Endothelial cell of umbilical vein (primary cell): ENCODE data around the gene RAPGEF4.
A peak's percentile ranks its signal among the peaks of the same experiment; 100 is the strongest.

Experiments used
- CTCF ChIP-seq, 2 donors: IDR thresholded peaks; 1 replicate in 1 of 2; 2 replicates in 1 of 2; pipeline ENCODE4 v1.5.1; 2011; ENCODE audit warnings: low read length in 2 of 2, mild to moderate bottlenecking in 2 of 2, moderate library complexity in 2 of 2, control low read depth in 1 of 2, inconsistent platforms in 1 of 2, low read depth in 1 of 2; ENCODE audit not compliant: insufficient read depth in 1 of 2; ENCODE audit errors: extremely low read depth in 1 of 2
- EZH2 ChIP-seq: IDR thresholded peaks from 2 replicates; pipeline ENCODE4 v1.6.1; 2012; ENCODE audit warnings: borderline replicate concordance, low read depth, mild to moderate bottlenecking, moderate library complexity, low read length, inconsistent platforms; ENCODE audit not compliant: severe bottlenecking
- FOS ChIP-seq: IDR thresholded peaks from 2 replicates; pipeline ENCODE4 v1.6.1; 2011; ENCODE audit warnings: mild to moderate bottlenecking, low read length, moderate library complexity, borderline replicate concordance; ENCODE audit not compliant: insufficient read depth
- GATA2 ChIP-seq: IDR thresholded peaks from 2 replicates; pipeline ENCODE4 v1.7.0; 2011; ENCODE audit warnings: low read depth, mild to moderate bottlenecking, moderate library complexity, mixed read lengths, low read length; ENCODE audit not compliant: insufficient read length, insufficient read depth
- JUN ChIP-seq: IDR thresholded peaks from 2 replicates; pipeline ENCODE4 v1.6.1; 2011; ENCODE audit warnings: borderline replicate concordance, low read depth; ENCODE audit not compliant: insufficient read length, insufficient read depth
- MAX ChIP-seq: IDR thresholded peaks from 2 replicates; pipeline ENCODE4 v1.6.1; 2011; ENCODE audit not compliant: insufficient read depth, insufficient read length
- MYC ChIP-seq: IDR thresholded peaks from one replicate; pipeline ENCODE4 v1.6.1; 2011; ENCODE audit warnings: mild to moderate bottlenecking, low read depth, low read length
- POLR2A ChIP-seq: IDR thresholded peaks from 2 replicates; pipeline ENCODE4 v1.6.1; 2012; ENCODE audit warnings: low read depth, mild to moderate bottlenecking, control low read depth, low read length
- POLR2AphosphoS5 ChIP-seq: IDR thresholded peaks from 2 replicates; pipeline ENCODE4 v1.6.1; 2012; ENCODE audit warnings: low read depth, mild to moderate bottlenecking, control low read depth, low read length, moderate library complexity; ENCODE audit not compliant: insufficient read depth

GRCh38 chr2:172783165-172783898 is 47.7 kb downstream of the RAPGEF4 start:
- peak; percentile 24 to 32 for TF ChIP-seq CTCF (IDR thresholded peaks at IDR 0.05; ENCODE audit: extremely low read depth in 1 of 2, insufficient read depth in 1 of 2, low read depth in 1 of 2, low read length in 2 of 2)
- TF ChIP-seq EZH2, result no peak
- no peak for TF ChIP-seq POLR2AphosphoS5
- peak; percentile 67 for TF ChIP-seq MYC
- no peak for TF ChIP-seq JUN
- TF ChIP-seq POLR2A, result no peak
- TF ChIP-seq MAX, result no peak
- TF ChIP-seq FOS, result no peak
- peak; percentile 94 for TF ChIP-seq GATA2
